ENCODE data around the gene OR2B6. TPM values are rescaled to one million over a fixed set of nuclear protein-coding genes. Genes with fewer than 3 reads are reported as not detected.

The OR2B6 gene
- total RNA-seq (0.17 TPM in 1 of 2 replicates, not detected in the other), polyA plus RNA-seq (not detected in 2 replicates), polyA minus RNA-seq (ENCODE audit: low replicate concordance) (not detected in 2 replicates)
- not detected in 2 replicates for polyA plus RNA-seq (2012)

DNA sequence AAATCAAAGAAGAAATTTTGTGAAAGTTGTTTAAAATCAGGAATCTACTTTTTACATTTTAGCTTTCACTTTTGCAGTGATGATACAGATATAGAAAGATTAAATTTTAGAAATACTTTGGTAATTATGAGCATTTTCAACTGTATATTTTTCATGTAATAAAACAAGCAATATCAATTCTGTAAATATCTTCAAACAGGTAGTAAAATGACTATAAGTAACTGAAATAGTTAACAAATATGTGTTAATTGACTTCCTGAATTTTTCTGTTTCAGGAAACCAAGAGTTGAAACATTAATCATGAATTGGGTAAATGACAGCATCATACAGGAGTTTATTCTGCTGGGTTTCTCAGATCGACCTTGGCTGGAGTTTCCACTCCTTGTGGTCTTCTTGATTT lies at the start of gene OR2B6:
Gene OR2B6 (plus strand): TSS at position 301 of the 400 bp plus-strand sequence. CDS start 0 bp downstream, at position 301.
- Histone ChIP-seq H3K9me3 (ENCODE audit: control insufficient read depth, insufficient read depth, low read depth, low read length) (no peaks in the 10 kb centered on the region), H4K20me1 (ENCODE audit: control insufficient read depth, extremely low read depth, insufficient read depth, low read length) (no peaks in the 10 kb centered on the region), H3K9ac (ENCODE audit: insufficient read depth, low read length) (no peak within 1 kb of the TSS), H2AFZ (ENCODE audit: low read length) (no peak within 1 kb of the TSS), H3K79me2 (ENCODE audit: control insufficient read depth, insufficient read depth, low read length) (no peaks in the 10 kb centered on the region), H3K36me3 (ENCODE audit: control insufficient read depth, insufficient read depth, low read length) (no peaks in the 10 kb centered on the region), H3K27ac (ENCODE audit: insufficient read depth, low read length) (no peak within 1 kb of the TSS), H3K4me3 (replicated peaks in 1 of 4; ENCODE audit: control extremely low read depth in 1 of 4, insufficient read depth in 1 of 4, low read depth in 3 of 4, low read length in 4 of 4) (no peak within 1 kb of the TSS), H3K27me3 (ENCODE audit: control insufficient read depth, insufficient read depth, low read length) (no peaks in the 10 kb centered on the region), H3K4me1 (ENCODE audit: control insufficient read depth, extremely low read depth, insufficient read depth, low read length) (no peaks in the 10 kb centered on the region), H3K4me2 (ENCODE audit: extremely low read depth, insufficient read depth, low read length) (no peak within 1 kb of the TSS)
- TF ChIP-seq EZH2 (IDR thresholded peaks at IDR 0.05; ENCODE audit: low read length, missing control alignments) = no peak
- TF ChIP-seq, protein P1, sequence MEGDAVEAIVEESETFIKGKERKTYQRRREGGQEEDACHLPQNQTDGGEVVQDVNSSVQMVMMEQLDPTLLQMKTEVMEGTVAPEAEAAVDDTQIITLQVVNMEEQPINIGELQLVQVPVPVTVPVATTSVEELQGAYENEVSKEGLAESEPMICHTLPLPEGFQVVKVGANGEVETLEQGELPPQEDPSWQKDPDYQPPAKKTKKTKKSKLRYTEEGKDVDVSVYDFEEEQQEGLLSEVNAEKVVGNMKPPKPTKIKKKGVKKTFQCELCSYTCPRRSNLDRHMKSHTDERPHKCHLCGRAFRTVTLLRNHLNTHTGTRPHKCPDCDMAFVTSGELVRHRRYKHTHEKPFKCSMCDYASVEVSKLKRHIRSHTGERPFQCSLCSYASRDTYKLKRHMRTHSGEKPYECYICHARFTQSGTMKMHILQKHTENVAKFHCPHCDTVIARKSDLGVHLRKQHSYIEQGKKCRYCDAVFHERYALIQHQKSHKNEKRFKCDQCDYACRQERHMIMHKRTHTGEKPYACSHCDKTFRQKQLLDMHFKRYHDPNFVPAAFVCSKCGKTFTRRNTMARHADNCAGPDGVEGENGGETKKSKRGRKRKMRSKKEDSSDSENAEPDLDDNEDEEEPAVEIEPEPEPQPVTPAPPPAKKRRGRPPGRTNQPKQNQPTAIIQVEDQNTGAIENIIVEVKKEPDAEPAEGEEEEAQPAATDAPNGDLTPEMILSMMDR (conservative IDR thresholded peaks at IDR 0.05 in 1 of 2, IDR thresholded peaks at IDR 0.05 in 1 of 2; ENCODE audit: low read depth in 1 of 2, low read length in 2 of 2) = no peak
- no peak for DNase-seq (ENCODE audit: low read depth in 2 of 2)

DNA sequence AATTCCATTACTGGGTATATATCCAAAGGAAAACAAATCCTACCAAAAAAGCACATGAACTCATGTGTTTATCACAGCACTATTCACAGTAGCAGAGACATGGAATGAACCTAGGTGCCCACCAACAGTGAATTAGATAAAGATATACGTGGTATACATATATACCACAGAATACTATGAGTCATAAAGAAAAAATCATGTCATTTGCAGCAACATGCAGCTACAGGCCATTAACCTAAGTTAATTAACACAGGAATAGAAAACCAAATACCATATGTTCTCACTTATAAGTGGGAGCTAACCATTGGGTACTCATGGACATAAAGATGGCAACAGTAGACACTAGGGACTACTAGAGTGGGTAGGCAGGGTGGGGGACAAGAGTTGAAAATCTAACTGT lies 49.0 kb upstream of the OR2B6 start:
- Histone ChIP-seq H3K27me3 (ENCODE audit: control insufficient read depth, insufficient read depth, low read length) (no peaks in the 10 kb centered on the region), H2AFZ (ENCODE audit: low read length) (no peak overlapping the region), H4K20me1 (ENCODE audit: control insufficient read depth, extremely low read depth, insufficient read depth, low read length) (no peaks in the 10 kb centered on the region), H3K9me3 (ENCODE audit: control insufficient read depth, insufficient read depth, low read depth, low read length) (no peaks in the 10 kb centered on the region), H3K9ac (ENCODE audit: insufficient read depth, low read length) (no peak overlapping the region), H3K36me3 (ENCODE audit: control insufficient read depth, insufficient read depth, low read length) (no peaks in the 10 kb centered on the region), H3K4me1 (ENCODE audit: control insufficient read depth, extremely low read depth, insufficient read depth, low read length) (no peaks in the 10 kb centered on the region), H3K4me3 (replicated peaks in 1 of 4; ENCODE audit: control extremely low read depth in 1 of 4, insufficient read depth in 1 of 4, low read depth in 3 of 4, low read length in 4 of 4) (no peak overlapping the region), H3K27ac (ENCODE audit: insufficient read depth, low read length) (no peak overlapping the region), H3K79me2 (ENCODE audit: control insufficient read depth, insufficient read depth, low read length) (no peaks in the 10 kb centered on the region), H3K4me2 (ENCODE audit: extremely low read depth, insufficient read depth, low read length) (no peak overlapping the region)
- TF ChIP-seq, protein P1 (conservative IDR thresholded peaks at IDR 0.05 in 1 of 2, IDR thresholded peaks at IDR 0.05 in 1 of 2; ENCODE audit: low read depth in 1 of 2, low read length in 2 of 2) = no peak
- TF ChIP-seq EZH2 (IDR thresholded peaks at IDR 0.05; ENCODE audit: low read length, missing control alignments) = no peak
- DNase-seq (ENCODE audit: low read depth in 2 of 2) = no peak

DNA sequence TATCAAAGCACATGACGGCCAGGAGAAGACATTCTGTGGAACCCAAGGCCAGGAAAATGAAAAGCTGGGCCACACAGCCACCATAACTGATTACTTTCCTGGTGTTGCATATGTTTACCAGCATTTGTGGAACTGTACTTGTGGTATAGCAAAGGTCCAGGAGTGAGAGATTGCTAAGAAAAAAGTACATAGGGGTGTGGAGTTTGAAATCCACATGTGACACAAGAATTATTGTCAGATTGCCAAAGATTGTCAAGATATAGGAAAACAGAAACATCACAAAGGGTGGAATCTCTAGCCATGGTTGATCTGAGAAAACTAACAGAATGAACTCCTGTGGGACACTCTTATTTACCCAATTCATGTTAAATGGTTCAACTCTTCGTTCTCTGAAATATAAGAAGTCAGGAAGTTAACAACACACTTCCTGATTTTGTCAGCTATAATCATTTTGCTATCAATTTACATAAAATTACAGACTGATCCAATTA lies 45.0 kb upstream of the OR2B6 start, which contains the start of gene OR2B2:
Gene OR2B2 (minus strand): TSS at position 441 of the 491 bp plus-strand sequence. CDS start 77 bp downstream, at position 364.
- Histone ChIP-seq H3K79me2 (ENCODE audit: control insufficient read depth, insufficient read depth, low read length) (no peaks in the 10 kb centered on the region), H3K4me2 (ENCODE audit: extremely low read depth, insufficient read depth, low read length) (no peak within 1 kb of the TSS), H3K4me1 (ENCODE audit: control insufficient read depth, extremely low read depth, insufficient read depth, low read length) (no peaks in the 10 kb centered on the region), H3K9ac (ENCODE audit: insufficient read depth, low read length) (no peak within 1 kb of the TSS), H3K27ac (ENCODE audit: insufficient read depth, low read length) (no peak within 1 kb of the TSS), H3K4me3 (replicated peaks in 1 of 4; ENCODE audit: control extremely low read depth in 1 of 4, insufficient read depth in 1 of 4, low read depth in 3 of 4, low read length in 4 of 4) (no peak within 1 kb of the TSS), H2AFZ (ENCODE audit: low read length) (no peak within 1 kb of the TSS), H3K27me3 (ENCODE audit: control insufficient read depth, insufficient read depth, low read length) (no peaks in the 10 kb centered on the region), H3K9me3 (ENCODE audit: control insufficient read depth, insufficient read depth, low read depth, low read length) (no peaks in the 10 kb centered on the region), H4K20me1 (ENCODE audit: control insufficient read depth, extremely low read depth, insufficient read depth, low read length) (no peaks in the 10 kb centered on the region), H3K36me3 (ENCODE audit: control insufficient read depth, insufficient read depth, low read length) (no peaks in the 10 kb centered on the region)
- TF ChIP-seq EZH2 (IDR thresholded peaks at IDR 0.05; ENCODE audit: low read length, missing control alignments) = no peak
- TF ChIP-seq, protein P1 (conservative IDR thresholded peaks at IDR 0.05 in 1 of 2, IDR thresholded peaks at IDR 0.05 in 1 of 2; ENCODE audit: low read depth in 1 of 2, low read length in 2 of 2) = no peak
- DNase-seq (ENCODE audit: low read depth in 2 of 2) = no peak
